Body of pancreas (tissue), 4 donors: Measurements from ENCODE around the gene KIAA0232.

Experiments
- CTCF ChIP-seq, 7 experiments: fragments of 450-650 bp in 4 of 7; fragments of 200-600 bp in 3 of 7; sonication (generic) in 3 of 7; IDR thresholded peaks; one replicate each; pipeline ENCODE4 v1.5.1; 2016 to 2019; ENCODE audit warnings: antibody characterized with exemption in 7 of 7
- POLR2A ChIP-seq, 3 donors: fragments of 450-650 bp; IDR thresholded peaks; one replicate each; pipeline ENCODE4 v1.6.1; 2016; ENCODE audit warnings: antibody characterized with exemption in 3 of 3, mild to moderate bottlenecking in 2 of 3

GRCh38 chr4:6746721-6747293, 35.7 kb upstream of the KIAA0232 start:
- TF ChIP-seq POLR2A (IDR thresholded peaks at IDR 0.05) = no peak
- no peak for TF ChIP-seq CTCF (IDR thresholded peaks at IDR 0.05)
